K562 (cell line): ENCODE data around the gene AGAP3. TPM values are rescaled to one million over a fixed set of nuclear protein-coding genes. Genes with fewer than 3 reads are reported as not detected.
A peak's percentile ranks its signal among the peaks of the same experiment; 100 is the strongest.

Experiments
- ATF7 ChIP-seq: fragments of 450-650 bp; IDR thresholded peaks from 2 replicates; pipeline ENCODE4 v1.7.1; 2014; ENCODE audit warnings: mild to moderate bottlenecking, moderate library complexity
- ESRRA ChIP-seq: fragments of 450-650 bp; IDR thresholded peaks from 2 replicates; pipeline ENCODE4 v1.6.1; 2014; ENCODE audit warnings: low read depth, mild to moderate bottlenecking, moderate library complexity, borderline replicate concordance
- ETV5 ChIP-seq: sonication (generic); formaldehyde crosslinking; IDR thresholded peaks from 2 replicates; pipeline ENCODE4 v1.4.0; 2020; ENCODE audit warnings: low read depth, mild to moderate bottlenecking, missing genetic modification reagents
- EZH2 ChIP-seq: IDR thresholded peaks from 2 replicates; pipeline ENCODE4 v1.6.1; 2012; ENCODE audit warnings: low read depth, mild to moderate bottlenecking, inconsistent platforms, low read length, borderline replicate concordance
- FOXM1 ChIP-seq, 2 experiments: fragments of 450-650 bp in 1 of 2; sonication (generic) in 1 of 2; formaldehyde crosslinking in 1 of 2; IDR thresholded peaks; 2 replicates each; pipeline versions ENCODE4 v1.6.1 to v1.9.0; 2017 to 2022; ENCODE audit warnings: low read depth in 2 of 2, mild to moderate bottlenecking in 2 of 2, missing genetic modification reagents in 1 of 2, moderate library complexity in 1 of 2
- HCFC1 ChIP-seq: IDR thresholded peaks from 2 replicates; pipeline ENCODE4 v1.6.1; 2012; ENCODE audit warnings: low read depth, low read length, improper control_type of control experiment
- MAZ ChIP-seq, 2 experiments: fragments of 450-650 bp in 1 of 2; sonication (generic) in 1 of 2; formaldehyde crosslinking; IDR thresholded peaks in 1 of 2; conservative IDR thresholded peaks in 1 of 2; 2 replicates each; pipeline versions ENCODE4 v1.4.0 to v1.5.0; 2020; ENCODE audit warnings: mild to moderate bottlenecking in 1 of 2, missing genetic modification reagents in 1 of 2
- MYC ChIP-seq, 2 experiments: fragments of 250-450 bp in 1 of 2; sonication (Bioruptor Pico) in 1 of 2; IDR thresholded peaks; 2 replicates each; pipeline versions ENCODE4 v1.5.1 to v1.6.1; 2012 to 2021; ENCODE audit warnings: low read depth in 2 of 2, borderline replicate concordance in 1 of 2, improper control_type of control experiment in 1 of 2, low read length in 1 of 2, mild to moderate bottlenecking in 1 of 2, moderate library complexity in 1 of 2
- RAD21 ChIP-seq, 2 experiments: fragments of 250-450 bp in 1 of 2; fragments of 450-650 bp in 1 of 2; sonication (Bioruptor Pico) in 1 of 2; formaldehyde crosslinking in 1 of 2; IDR thresholded peaks in 1 of 2; conservative IDR thresholded peaks in 1 of 2; 2 replicates each; pipeline versions ENCODE4 v1.4.0 to v1.8.0; 2020 to 2022; ENCODE audit warnings: mild to moderate bottlenecking in 2 of 2, moderate library complexity in 1 of 2
- RB1 ChIP-seq: fragments of 450-650 bp; IDR thresholded peaks from 2 replicates; pipeline ENCODE4 v1.6.1; 2017; ENCODE audit warnings: low read depth, mild to moderate bottlenecking
- SMC3 ChIP-seq: conservative IDR thresholded peaks from 2 replicates; pipeline ENCODE4 v1.6.1; 2011; ENCODE audit warnings: low read depth, low read length, improper control_type of control experiment; ENCODE audit not compliant: insufficient read depth
- STAT5B ChIP-seq: fragments of 250-450 bp; sonication (Bioruptor Pico); IDR thresholded peaks from 2 replicates; pipeline ENCODE4 v1.8.0; 2021; ENCODE audit warnings: mild to moderate bottlenecking, inconsistent platforms
- TCF3 ChIP-seq: sonication (generic); formaldehyde crosslinking; IDR thresholded peaks from 2 replicates; pipeline ENCODE4 v1.4.0; 2020; ENCODE audit warnings: mild to moderate bottlenecking, missing genetic modification reagents
- XRCC5 ChIP-seq: fragments of 200-400 bp; formaldehyde crosslinking; IDR thresholded peaks from 2 replicates; pipeline ENCODE4 v1.6.1; 2017; ENCODE audit warnings: low read depth, mild to moderate bottlenecking, low read length
- YY1 ChIP-seq, 3 experiments: IDR thresholded peaks; 2 replicates each; pipeline ENCODE4 v1.6.1; 2011; ENCODE audit warnings: low read length in 2 of 3, mild to moderate bottlenecking in 2 of 3, moderate library complexity in 2 of 3, borderline replicate concordance in 1 of 3, control low read depth in 1 of 3, low read depth in 1 of 3; ENCODE audit not compliant: insufficient read depth in 3 of 3, insufficient replicate concordance in 2 of 3, control insufficient read depth in 1 of 3, insufficient read length in 1 of 3; ENCODE audit errors: extremely low read depth in 1 of 3
- ZBTB1 ChIP-seq: sonication (generic); formaldehyde crosslinking; IDR thresholded peaks from 2 replicates; pipeline ENCODE4 v1.8.1; 2023; ENCODE audit warnings: missing genetic modification reagents, low read depth, mild to moderate bottlenecking, borderline replicate concordance
- ZBTB33 ChIP-seq: sonication (generic); formaldehyde crosslinking; IDR thresholded peaks from 2 replicates; pipeline ENCODE4 v1.8.1; 2023; ENCODE audit warnings: mild to moderate bottlenecking, missing genetic modification reagents
- ZNF511 ChIP-seq: sonication (generic); formaldehyde crosslinking; IDR thresholded peaks from 2 replicates; pipeline ENCODE4 v1.8.0; 2022; ENCODE audit warnings: mild to moderate bottlenecking, missing genetic modification reagents
- polyA plus RNA-seq, 8 experiments: library from polyadenylated mRNA; depleted of rRNA in 4 of 8; stranded (reverse) in 5 of 8; unstranded in 3 of 8; fragments of >200 nt; fragmentation: Nextera tagmentation in 2 of 8; fragmentation: Illumina TruSeq in 1 of 8; extraction: Ambion mirVana in 2 of 8; extraction: Trizol in 1 of 8; gene quantifications; 2 replicates each; pipeline versions ENCODE4 v1.2.1 to v1.2.3, GENCODE V29; 2011 to 2014; ENCODE audit warnings: inconsistent platforms in 1 of 8, missing spikeins in 1 of 8
- total RNA-seq, 7 experiments: library from RNA; depleted of rRNA in 6 of 7; stranded (reverse); fragments of >200 nt in 6 of 7; fragmentation: Illumina TruSeq in 2 of 7; extraction: Trizol in 2 of 7; gene quantifications; 2 replicates each; pipeline versions ENCODE4 v1.2.1 to v1.2.3, GENCODE V29; 2011 to 2021; ENCODE audit warnings: low replicate concordance in 1 of 7
- TF ChIP-seq, protein P1 (sequence below), 2 experiments: IDR thresholded peaks; 2 replicates each; pipeline ENCODE4 v1.6.1; 2012; ENCODE audit warnings: improper control_type of control experiment in 2 of 2, low read depth in 2 of 2, low read length in 2 of 2, borderline replicate concordance in 1 of 2

AGAP3 gene
- total and polyA plus RNA-seq, 9 of the 15 experiments (the other 6 are each of a cell fraction or from before 2014, with no cell fraction given): 3.4 to 208 (median 62.2) TPM

DNA sequence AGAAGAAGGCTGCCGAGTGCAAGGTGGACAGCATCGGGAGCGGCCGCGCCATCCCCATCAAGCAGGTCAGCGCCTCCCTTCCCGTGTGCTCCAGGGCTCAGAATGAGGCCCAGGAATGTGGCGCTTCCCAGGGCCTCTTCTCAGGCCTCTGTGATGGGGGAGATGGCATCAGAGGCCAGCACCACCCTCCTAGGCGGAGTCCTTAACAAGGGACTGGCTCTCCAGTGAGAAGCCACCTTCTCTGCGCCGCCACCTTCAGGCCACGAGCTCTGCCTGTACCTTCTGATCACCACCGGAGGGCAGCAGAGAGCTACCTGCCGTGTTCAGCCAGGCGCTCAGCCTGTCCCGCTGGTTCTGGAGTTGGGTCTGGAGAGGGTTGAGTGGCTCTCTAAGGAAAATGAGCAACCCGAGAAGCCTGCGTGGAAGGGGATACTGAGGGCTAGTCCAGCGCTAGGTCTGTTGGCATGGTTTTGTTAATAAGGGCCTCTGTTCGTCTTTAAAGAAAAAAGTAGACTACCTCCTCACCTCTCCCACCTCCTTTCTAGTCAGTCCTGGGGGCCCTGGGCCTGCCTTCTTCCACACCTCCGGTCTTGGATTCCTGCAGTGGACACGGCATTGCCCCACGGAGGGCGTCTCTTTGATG, 37.7 kb downstream of the AGAP3 start (continued):
- TF ChIP-seq ZBTB33 (CRISPR knock-in tag): peak; percentile 98
- TF ChIP-seq YY1 (IDR thresholded peaks at IDR 0.05; ENCODE audit: borderline replicate concordance in 1 of 3, control insufficient read depth in 1 of 3, extremely low read depth in 1 of 3, insufficient read depth in 3 of 3, insufficient read length in 1 of 3, insufficient replicate concordance in 2 of 3, low read depth in 1 of 3, low read length in 2 of 3): peak in 2 of 3 experiments; percentile 46 to 52
- no peak for TF ChIP-seq STAT5B (CRISPR knock-in tag)
- TF ChIP-seq SMC3: peak; percentile 97
- peak; percentile 5; the same call in 1 of the 2 replicates for TF ChIP-seq TCF3
- peak; percentile 48 for TF ChIP-seq HCFC1
- no peak; the same call in 1 of the 2 replicates for TF ChIP-seq ZBTB1 (CRISPR knock-in tag)
- peak; percentile 89 for TF ChIP-seq RB1
- no peak for TF ChIP-seq FOXM1 (IDR thresholded peaks at IDR 0.05; ENCODE audit: low read depth)
- no peak for TF ChIP-seq FOXM1 (CRISPR knock-in tag; IDR thresholded peaks at IDR 0.05; ENCODE audit: low read depth)
- peak; percentile 69 for TF ChIP-seq ZNF511
- 0 out of 2 replicates have a peak, but pooled peaks have one; percentile 48 for TF ChIP-seq ESRRA
- peak; percentile 86 to 94 for TF ChIP-seq RAD21 (CRISPR knock-in tag; conservative IDR thresholded peaks at IDR 0.05 in 1 of 2, IDR thresholded peaks at IDR 0.05 in 1 of 2)
- peak; percentile 40; the same call in 1 of the 2 replicates for TF ChIP-seq ATF7
- TF ChIP-seq ETV5 (CRISPR knock-in tag): 0 out of 2 replicates have a peak, but pooled peaks have one; percentile 29
- TF ChIP-seq, protein P1, sequence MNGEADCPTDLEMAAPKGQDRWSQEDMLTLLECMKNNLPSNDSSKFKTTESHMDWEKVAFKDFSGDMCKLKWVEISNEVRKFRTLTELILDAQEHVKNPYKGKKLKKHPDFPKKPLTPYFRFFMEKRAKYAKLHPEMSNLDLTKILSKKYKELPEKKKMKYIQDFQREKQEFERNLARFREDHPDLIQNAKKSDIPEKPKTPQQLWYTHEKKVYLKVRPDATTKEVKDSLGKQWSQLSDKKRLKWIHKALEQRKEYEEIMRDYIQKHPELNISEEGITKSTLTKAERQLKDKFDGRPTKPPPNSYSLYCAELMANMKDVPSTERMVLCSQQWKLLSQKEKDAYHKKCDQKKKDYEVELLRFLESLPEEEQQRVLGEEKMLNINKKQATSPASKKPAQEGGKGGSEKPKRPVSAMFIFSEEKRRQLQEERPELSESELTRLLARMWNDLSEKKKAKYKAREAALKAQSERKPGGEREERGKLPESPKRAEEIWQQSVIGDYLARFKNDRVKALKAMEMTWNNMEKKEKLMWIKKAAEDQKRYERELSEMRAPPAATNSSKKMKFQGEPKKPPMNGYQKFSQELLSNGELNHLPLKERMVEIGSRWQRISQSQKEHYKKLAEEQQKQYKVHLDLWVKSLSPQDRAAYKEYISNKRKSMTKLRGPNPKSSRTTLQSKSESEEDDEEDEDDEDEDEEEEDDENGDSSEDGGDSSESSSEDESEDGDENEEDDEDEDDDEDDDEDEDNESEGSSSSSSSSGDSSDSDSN (IDR thresholded peaks at IDR 0.05; ENCODE audit: borderline replicate concordance in 1 of 2, low read depth in 2 of 2, low read length in 2 of 2): 0 out of 4 replicates have a peak, but pooled peaks of 1 of the 2 experiments have one; percentile 52
- peak; percentile 79 for TF ChIP-seq XRCC5
- peak; percentile 83 for TF ChIP-seq MYC (IDR thresholded peaks at IDR 0.05; ENCODE audit: low read depth, low read length)
- TF ChIP-seq MYC (CRISPR knock-in tag; IDR thresholded peaks at IDR 0.05; ENCODE audit: borderline replicate concordance, low read depth): peak; percentile 52; the same call in 1 of the 2 replicates
- TF ChIP-seq MAZ (CRISPR knock-in tag; conservative IDR thresholded peaks at IDR 0.05 in 1 of 2, IDR thresholded peaks at IDR 0.05 in 1 of 2): peak; percentile 23 to 84; a peak in 2 of 4 replicates
- TF ChIP-seq EZH2: no peak
